ENCODE measurements around the gene MEGF10. TPM values are rescaled to one million over a fixed set of nuclear protein-coding genes. Genes with fewer than 3 reads are reported as not detected.

The MEGF10 gene
- 38.2 and 43.2 TPM in 2 replicates for total RNA-seq (2021; fragmentation: NEBNext Ultra II Directional; extraction: Animal tissue kit (Norgen Biotek cat#: 25700))
- 27.8 and 53.1 TPM in 2 replicates for polyA plus RNA-seq (2011; rRNA removed)
- 24.7 TPM for polyA plus RNA-seq (2011; cell fraction: cytosol; rRNA removed)
- 124 TPM for polyA plus RNA-seq (2011; cell fraction: nucleus; rRNA removed)
- polyA plus RNA-seq (2012, experiment 1 of 2): 20.0 to 43.4 TPM (median 30.2 TPM) in 4 replicates
- 5.1 TPM for polyA plus RNA-seq (2012, experiment 2 of 2)
- 34.1 TPM for polyA plus RNA-seq (2013, experiment 1 of 2)
- 32.7 TPM for polyA plus RNA-seq (2013, experiment 2 of 2)
- 279 and 422 TPM in 2 replicates for polyA minus RNA-seq (2011; rRNA and poly(A)+ RNA removed)
- polyA minus RNA-seq (2011; cell fraction: cytosol; rRNA and poly(A)+ RNA removed): 46.1 TPM
- polyA minus RNA-seq (2011; cell fraction: nucleus; rRNA and poly(A)+ RNA removed): 141 TPM
- long read RNA-seq, experiment 1, full-length matches to known transcripts: 2 of 29 reads
- long read RNA-seq, experiment 1, partial matches to known transcripts: 21 of 29 reads
- long read RNA-seq, experiment 1, other reads (novel, unspliced or antisense): 6 of 29 reads
- long read RNA-seq, experiment 2, partial matches to known transcripts: 2 of 5 reads
- long read RNA-seq, experiment 2, other reads (novel, unspliced or antisense): 3 of 5 reads

DNA sequence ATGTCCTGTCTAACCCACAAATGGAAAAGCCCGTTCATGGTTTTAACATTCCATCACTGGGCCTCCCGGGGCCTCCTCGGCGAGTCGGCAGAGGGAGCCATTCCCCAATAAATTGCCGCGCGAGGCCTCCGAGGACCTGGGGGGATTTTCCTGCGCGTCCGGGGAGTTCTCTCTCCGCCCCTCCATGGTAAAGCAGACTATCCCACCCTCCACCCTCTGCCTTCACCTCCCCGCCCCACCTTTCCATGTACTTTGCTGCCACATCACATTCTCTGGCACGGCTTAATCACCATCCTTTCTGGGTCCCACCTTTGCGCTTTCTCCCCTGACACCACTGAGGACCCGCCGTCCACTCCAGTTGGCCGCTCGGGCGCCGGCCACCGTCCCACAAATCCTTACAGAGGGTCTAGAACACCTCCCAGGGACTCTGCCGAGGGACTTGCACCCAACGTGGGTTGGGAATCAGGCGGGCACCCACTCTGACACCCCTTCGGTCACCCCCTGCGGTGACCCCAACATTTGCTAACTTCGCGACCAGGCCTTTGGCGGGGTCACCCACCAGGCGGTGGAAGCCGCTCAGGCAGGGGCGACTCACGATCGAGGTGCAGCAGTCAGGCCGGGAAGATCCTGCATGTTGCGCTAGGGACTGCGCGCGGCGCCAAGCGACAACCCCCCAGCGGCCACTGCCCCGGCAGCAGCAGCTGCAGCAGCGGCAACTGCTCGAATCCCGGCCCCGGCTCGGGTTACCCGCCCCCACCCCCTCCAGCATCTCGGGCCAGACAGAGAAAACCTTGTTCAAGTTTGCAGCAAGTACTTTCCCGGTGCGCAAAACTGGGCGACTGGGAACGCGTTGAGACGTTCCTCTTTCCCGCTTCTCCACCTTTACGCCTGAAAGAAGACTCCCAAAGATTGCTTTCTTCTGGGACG is at the start of gene MEGF10:
MEGF10 (plus strand) TSS at position 778 of the 927 bp plus-strand sequence. CDS start 40,513 bp downstream, outside the sequence.
- POLR2A ChIA-PET (ENCODE audit: partially characterized antibody): interaction anchor here (1.5 kb wide), 1 partner anchor 513 kb away, joined by 4 read pairs; no protein-coding TSS in a partner anchor
- no peak within 1 kb of the TSS for H2AK5ac ChIP-seq (ENCODE audit: low read depth, low read length)
- H3K56ac ChIP-seq (replicated peaks; ENCODE audit: insufficient read length, low read depth, low read length): peak within 1 kb of the TSS; percentile 17
- peak within 1 kb of the TSS; percentile 29; the same call in 1 of the 2 replicates for H2BK5ac ChIP-seq (ENCODE audit: low read depth, low read length)
- FAIRE-seq: peak; percentile 24
- peaks cover 1 to 21% (median 11%) of the 10 kb centered on the region in 4 experiments; a peak in 5 of 7 replicates for H3K4me1 ChIP-seq (replicated peaks in 1 of 4; ENCODE audit: control insufficient read depth in 3 of 4, insufficient read depth in 4 of 4, low read length in 3 of 4)
- no peaks in the 10 kb centered on the region for H3K36me3 ChIP-seq (ENCODE audit: control insufficient read depth in 2 of 4, insufficient read depth in 4 of 4, low read length in 3 of 4)
- H3K27me3 ChIP-seq (replicated peaks in 1 of 4; ENCODE audit: control insufficient read depth in 3 of 4, extremely low read depth in 1 of 4, insufficient read depth in 3 of 4, low read length in 3 of 4): no peaks in the 10 kb centered on the region
- H3K4me3 ChIP-seq (ENCODE audit: extremely low read depth in 1 of 4, insufficient read depth in 2 of 4, low read depth in 3 of 4, low read length in 4 of 4): peak within 1 kb of the TSS; percentile 61 to 95 (median 92)
- peak within 1 kb of the TSS; percentile 85 to 86 for H3K4me2 ChIP-seq (ENCODE audit: insufficient read depth in 1 of 2, low read depth in 2 of 2, low read length in 2 of 2)
- peaks cover 0 to 6% of the 10 kb centered on the region in 2 experiments; a peak in 1 of 4 replicates for H3K9me3 ChIP-seq (ENCODE audit: insufficient read depth in 2 of 2, low read depth in 1 of 2, low read length in 1 of 2)
- H4K8ac ChIP-seq (ENCODE audit: extremely low read depth, insufficient read depth, low read length): peak within 1 kb of the TSS; percentile 91
- peak within 1 kb of the TSS; percentile 98 for H2AFZ ChIP-seq (ENCODE audit: low read length)
- no peak within 1 kb of the TSS for H3K23ac ChIP-seq (ENCODE audit: insufficient read length)
- no peak within 1 kb of the TSS for H3K14ac ChIP-seq (ENCODE audit: insufficient read length)
- WGBS, 2 experiments (ENCODE audit: extremely low coverage in 1 of 2, insufficient coverage in 1 of 2, insufficient read length in 1 of 2, insufficient replicate concordance in 2 of 2, low coverage in 1 of 2, low lambda C conversion rate in 2 of 2, missing lambda C conversion rate in 1 of 2): 4% methylated on average over 35 of the region's 61 CpGs; no CpG with 5 or more reads in 1 of the 2 experiments
- no peak within 1 kb of the TSS; the same call in 1 of the 2 replicates for H3K27ac ChIP-seq (ENCODE audit: low read depth, low read length)
- no peaks in the 10 kb centered on the region for H4K20me1 ChIP-seq (replicated peaks in 1 of 2; ENCODE audit: control insufficient read depth in 1 of 2, insufficient read depth in 2 of 2, low read length in 2 of 2)
- peak within 1 kb of the TSS; percentile 79 for H3K18ac ChIP-seq (ENCODE audit: extremely low read depth, low read length)
- no peak within 1 kb of the TSS for H2BK20ac ChIP-seq (ENCODE audit: low read length)
- peak within 1 kb of the TSS; percentile 61 for H2BK120ac ChIP-seq (replicated peaks; ENCODE audit: low read depth, low read length)
- peaks cover 13% of the 10 kb centered on the region for H3K23me2 ChIP-seq (ENCODE audit: low read depth, low read length)
- H2BK12ac ChIP-seq (ENCODE audit: low read depth, low read length): no peak within 1 kb of the TSS
- H3K9ac ChIP-seq (replicated peaks in 1 of 4; ENCODE audit: extremely low read depth in 1 of 4, low read depth in 3 of 4, low read length in 3 of 4): peak within 1 kb of the TSS; percentile 52 to 80 (median 72)
- DNase-seq (ENCODE audit: low read depth in 1 of 2, low spot score in 2 of 2): peak in 1 of 2 experiments; percentile 84
- H4K5ac ChIP-seq (ENCODE audit: insufficient read length, low read depth, low read length): peak within 1 kb of the TSS; percentile 65
- peak within 1 kb of the TSS; percentile 83 for H4K91ac ChIP-seq (replicated peaks; ENCODE audit: insufficient read length, low read length)
- no peak within 1 kb of the TSS for H3K4ac ChIP-seq (replicated peaks; ENCODE audit: insufficient read length, low read depth, low read length)
- peak within 1 kb of the TSS; percentile 76; the same call in 1 of the 2 replicates for H2BK15ac ChIP-seq (ENCODE audit: low read length)
- H3K79me1 ChIP-seq (ENCODE audit: low read depth, low read length): no peaks in the 10 kb centered on the region
- H3K79me2 ChIP-seq (ENCODE audit: control insufficient read depth in 1 of 2, insufficient read depth in 2 of 2, low read length in 2 of 2): peaks cover 0 to 43% of the 10 kb centered on the region in 2 experiments; a peak in 3 of 4 replicates
- CTCF ChIA-PET (ENCODE audit: partially characterized antibody): interaction anchor here (0.6 to 2.0 kb wide), 9 partner anchors 13 to 200 kb away, joined by 3 to 8 read pairs (median 3); no protein-coding TSS in a partner anchor
- peak; percentile 87 to 90 for TF ChIP-seq RAD21 (IDR thresholded peaks at IDR 0.05 in 1 of 2, conservative IDR thresholded peaks at IDR 0.05 in 1 of 2; ENCODE audit: low read depth in 2 of 2, low read length in 2 of 2)
- TF ChIP-seq NANOG (IDR thresholded peaks at IDR 0.05; ENCODE audit: insufficient read depth, low read depth, low read length, poor library complexity, severe bottlenecking): no peak
- peak in 1 of 2 experiments; percentile 64; a peak in 1 of 3 replicates for TF ChIP-seq POLR2A (IDR thresholded peaks at IDR 0.05; ENCODE audit: control extremely low read depth in 1 of 2, low read depth in 2 of 2, low read length in 2 of 2)
- TF ChIP-seq CTBP2 (IDR thresholded peaks at IDR 0.05; ENCODE audit: borderline replicate concordance, insufficient read depth, insufficient read length, low read length): no peak
- TF ChIP-seq ASH2L (IDR thresholded peaks at IDR 0.05; ENCODE audit: low read length): peak; percentile 98
- no peak for TF ChIP-seq TEAD4 (IDR thresholded peaks at IDR 0.05; ENCODE audit: low read depth, low read length)
- 0 out of 2 replicates have a peak, but pooled peaks have one; percentile 15 for TF ChIP-seq YY1 (IDR thresholded peaks at IDR 0.05; ENCODE audit: low read depth, low read length)

Data from H1 (cell line).